Hematopoietic multipotent progenitor cell treated with erythropoietin and hydrocortisone succinate and interleukin-3 and kit ligand, for 17 days (in vitro differentiated cells): Measurements from ENCODE around the gene MAPK11.
A peak's percentile ranks its signal among the peaks of the same experiment; 100 is the strongest.

Experiments used
- DNase-seq: peaks from one replicate; pipeline ENCODE4 v3.0.0-alpha.2; 2015; ENCODE audit warnings: low spot score

Gene MAPK11

DNA sequence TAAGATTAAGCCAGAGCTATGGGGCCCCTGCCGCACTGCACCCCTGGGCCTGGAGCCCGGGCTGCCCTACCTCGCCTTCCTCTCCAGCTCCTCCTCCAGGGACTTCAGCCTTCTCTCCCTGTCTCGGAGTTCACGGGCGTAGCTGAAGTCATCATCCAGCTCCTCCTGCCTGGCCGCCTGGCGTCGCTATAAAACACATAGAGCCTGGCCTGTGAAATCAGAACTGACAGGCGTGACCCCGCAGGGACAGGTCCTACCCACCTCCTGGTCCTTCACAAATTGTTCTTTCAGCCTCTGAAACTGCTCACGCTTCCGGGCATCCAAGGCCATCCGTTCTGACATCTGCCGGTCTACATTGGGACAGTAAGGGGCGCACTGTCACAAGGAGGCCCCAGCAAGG lies 46.1 kb downstream of the MAPK11 start:
- DNase-seq: no peak

DNA sequence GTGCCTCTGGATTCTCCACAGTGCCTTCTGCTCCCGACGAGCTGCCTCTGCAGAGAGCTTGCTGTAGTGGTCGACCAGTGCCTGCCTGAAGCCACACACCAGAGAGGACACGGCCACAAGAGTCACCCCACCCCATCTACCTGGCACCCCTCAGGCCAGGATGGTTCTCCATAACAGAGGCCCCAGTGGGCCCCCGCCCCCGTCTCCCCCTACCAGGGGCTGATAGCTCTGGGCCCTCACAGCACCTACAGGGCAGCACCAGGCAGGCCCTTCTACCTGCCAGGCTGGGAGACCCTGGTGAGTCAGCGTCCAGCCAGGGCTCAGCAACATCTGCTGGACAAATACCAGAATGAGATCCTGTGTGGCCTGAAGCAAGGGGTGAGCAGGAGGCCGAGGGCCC lies 47.7 kb downstream of the MAPK11 start:
- DNase-seq: no peak

DNA sequence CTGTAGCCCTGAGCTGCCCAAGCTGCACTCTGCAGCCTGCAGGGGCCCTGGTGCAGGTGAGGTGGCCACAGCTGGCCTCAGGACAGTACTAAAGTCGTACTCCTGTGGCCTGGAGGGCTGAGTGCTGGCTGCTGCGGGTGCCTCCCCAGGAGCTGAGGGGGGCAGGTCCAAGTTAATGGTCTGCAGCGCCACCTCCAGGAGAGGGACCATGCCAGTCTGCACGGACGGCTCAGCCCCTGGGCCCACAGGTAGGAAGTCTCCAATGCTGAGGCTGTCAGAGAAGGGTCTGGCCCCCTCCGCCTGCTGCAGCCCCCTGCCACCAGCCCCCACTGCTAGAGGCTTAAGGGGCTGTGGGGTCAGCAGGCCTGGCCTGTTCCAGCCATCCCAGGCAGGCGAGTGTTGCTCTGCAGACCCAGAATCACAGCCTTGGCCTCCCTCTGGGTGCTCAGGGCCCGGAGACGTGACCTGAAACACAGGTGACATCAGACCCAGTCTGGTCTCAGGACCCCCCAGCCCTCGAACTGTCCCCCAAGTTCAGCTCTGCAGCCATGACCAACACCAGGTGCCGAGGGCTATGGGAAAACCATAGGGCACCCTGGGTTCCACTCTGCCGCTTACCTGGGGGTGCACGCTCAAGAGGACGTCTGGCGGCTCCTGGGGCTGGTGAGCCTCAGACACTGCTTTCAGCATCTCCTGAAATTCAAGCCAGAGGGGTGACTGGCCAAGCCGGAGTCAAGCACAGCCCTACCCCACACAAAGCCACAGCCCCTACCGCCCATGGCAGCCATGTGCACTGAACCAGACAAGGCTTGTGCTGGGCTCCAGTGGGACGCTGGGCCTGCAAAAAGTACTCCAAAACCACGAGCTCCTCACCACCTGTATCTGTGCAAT lies 48.5 kb downstream of the MAPK11 start:
- DNase-seq: no peak

DNA sequence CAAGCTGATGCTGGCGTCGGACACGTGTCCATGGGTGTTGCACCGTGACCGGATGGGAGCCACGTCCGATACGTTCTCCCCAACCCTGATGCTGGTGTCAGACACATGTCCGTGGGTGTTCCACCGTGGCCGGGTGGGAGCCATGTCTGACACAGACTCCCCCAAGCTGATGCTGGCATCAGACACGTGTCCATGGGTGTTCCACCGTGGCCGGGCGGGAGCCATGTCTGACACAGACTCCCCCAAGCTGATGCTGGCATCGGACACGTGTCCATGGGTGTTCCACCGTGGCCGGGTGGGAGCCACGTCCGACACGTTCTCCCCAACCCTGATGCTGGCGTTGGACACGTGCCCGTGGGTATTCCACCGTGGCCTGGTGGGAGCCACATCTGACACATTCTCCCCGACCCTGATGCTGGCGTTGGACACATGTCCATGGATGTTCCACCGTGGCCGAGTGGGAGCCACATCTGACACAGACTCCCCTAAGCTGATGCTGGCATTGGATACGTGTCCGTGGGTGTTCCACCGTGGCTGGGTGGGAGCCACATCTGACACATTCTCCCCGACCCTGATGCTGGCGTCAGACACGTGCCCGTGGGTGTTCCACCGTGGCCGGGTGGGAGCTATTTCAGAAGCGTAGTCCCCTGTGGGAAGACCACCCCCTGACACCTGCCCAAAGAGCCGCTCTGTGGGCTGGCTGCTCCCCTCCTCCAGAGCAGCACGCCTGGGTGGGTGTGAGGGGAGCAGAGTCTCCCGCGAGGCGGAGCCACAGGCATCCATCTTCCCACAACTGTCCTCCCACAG lies 49.4 kb downstream of the MAPK11 start:
- no peak for DNase-seq

DNA sequence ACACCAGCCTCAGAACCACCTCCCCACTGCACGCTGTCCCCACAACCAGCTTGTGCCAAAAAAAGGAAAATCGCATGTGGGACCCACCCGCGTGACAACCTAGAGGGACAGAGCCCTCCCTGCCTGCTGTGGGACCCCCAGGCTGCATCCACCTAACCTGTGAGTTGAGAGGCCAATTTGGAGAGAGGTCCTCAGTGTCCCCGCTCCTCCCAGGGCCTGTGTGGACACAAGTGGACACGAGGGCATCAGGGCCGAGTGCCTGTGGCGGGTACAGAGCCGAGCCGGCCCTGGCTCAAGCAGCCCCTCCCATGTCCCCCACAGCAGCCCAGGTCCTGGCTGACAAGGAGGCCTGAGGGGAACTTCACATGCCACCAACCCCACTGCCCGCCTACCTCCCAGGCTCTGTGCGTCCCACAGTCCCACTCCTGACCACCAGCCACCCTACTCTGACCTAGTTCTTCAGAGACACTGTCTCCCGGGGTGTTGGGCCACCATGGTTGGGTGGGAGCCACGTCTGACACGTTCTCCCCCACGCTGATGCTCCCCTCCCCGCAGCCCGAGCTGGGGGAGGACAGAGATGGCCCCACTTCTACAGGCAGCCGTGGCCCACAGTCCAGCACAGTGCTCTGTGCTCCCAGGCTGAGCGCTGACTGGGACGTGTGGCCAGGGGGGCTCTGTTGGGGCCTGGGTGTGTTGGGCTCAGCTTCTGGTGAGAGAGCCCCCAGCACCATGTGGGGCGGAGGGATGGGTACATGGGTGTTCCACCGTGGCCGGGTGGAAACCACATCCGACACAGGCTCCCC lies 50.2 kb downstream of the MAPK11 start:
- DNase-seq: no peak

DNA sequence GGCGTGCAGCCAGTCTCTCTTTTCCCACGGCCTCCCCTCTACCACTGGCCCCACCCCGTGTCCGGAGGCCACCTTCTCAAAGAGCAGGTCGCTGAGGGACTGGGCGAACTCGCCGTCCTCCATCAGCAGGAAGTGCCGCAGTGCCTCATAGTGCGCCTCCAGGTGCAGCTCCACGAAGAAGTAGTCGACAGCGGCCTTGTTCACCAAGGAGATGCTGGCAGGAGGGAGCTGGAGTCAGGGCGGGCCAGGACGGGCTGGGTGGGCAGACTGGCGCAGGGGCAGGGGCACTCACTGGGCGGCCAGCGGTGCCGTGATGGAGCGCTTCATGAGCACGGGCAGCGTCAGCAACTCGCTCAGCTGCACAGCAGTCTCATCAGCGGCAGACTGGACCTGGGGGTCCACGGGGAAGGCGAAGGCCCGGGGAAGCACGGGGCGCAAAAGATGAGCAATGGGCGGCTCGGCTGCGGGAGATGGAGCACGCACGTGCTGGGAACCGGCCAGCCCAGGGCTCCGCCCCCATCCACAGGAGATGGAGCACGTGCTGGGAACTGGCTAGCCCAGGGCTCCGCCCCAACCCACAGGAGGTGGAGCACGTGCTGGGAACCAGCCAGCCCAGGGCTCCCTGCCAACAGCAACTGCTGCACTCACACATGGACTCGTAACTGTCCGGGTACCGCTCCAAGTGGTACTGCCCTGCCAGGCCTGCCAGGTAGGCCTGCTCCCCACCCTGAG lies 51.0 kb downstream of the MAPK11 start:
- DNase-seq: peak; percentile 74

DNA sequence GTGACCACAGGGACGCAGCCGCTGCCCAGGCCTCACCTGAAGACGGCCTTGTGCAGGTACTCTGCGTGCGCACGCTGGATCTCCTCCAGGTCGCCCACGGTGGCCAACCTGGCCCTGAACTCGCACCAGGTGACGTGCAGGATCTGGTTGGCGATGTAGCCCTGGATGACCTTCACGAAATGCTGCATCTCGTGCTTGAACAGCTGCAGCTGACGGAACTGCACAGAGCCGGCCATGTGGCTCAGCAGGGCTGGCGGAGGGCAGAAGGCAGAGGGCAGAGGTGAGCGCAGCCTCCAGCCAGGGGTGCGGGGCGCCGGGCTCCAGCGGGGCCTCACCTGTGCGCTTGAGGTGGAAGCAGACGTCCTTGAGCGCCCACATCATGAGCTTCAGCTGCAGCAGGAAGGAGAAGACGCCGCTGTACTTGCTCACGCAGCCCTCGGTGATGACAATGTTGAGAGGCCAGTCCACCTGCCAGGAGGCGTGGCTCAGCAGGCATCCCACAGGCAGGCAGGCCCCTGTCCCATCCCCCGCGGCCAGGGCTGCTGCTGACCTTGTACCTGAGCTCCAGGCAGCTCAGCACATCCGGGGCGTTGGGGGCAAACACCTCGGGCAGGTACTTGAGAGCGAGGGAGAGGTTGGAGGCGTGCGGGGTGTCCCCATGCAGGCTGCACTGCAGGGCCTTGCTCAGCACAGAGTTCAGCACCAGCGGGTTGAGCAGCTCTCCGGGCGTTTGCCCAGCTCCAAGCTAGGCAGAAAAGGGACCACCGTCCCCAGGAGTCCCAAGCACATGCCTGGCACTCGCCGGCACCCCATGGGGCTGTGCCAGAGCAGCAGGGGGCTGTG lies 51.8 kb downstream of the MAPK11 start:
- DNase-seq: no peak

DNA sequence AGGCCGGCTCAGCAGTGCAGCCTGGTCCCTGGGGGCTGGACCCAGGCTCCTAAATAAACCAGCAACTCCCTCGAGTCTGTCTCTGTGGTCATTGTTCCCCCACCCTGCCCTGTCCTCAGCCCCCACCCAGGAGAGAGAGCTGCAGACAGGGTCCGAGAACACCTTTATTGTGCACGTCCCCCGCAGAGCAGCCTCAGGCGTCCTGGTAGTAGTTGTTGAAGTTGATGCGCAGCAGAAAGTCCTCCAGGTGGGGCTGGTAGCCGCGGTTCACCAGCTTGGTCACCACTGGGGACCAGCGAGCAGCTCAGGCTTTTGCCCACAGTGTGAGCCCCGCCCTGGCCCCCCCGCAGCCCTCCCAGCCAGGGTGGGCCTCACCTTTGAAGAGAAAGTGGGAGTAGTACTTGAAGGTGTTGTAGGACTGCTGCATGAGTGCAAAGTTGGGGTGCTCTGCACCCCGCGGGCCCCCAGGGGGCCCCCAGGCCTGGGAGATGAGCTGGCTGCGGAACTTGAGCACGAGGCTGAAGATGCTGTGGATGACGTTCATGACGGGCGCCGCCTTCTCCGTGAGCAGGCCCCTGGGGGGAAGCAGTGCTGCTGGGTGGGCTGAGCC lies 52.5 kb downstream of the MAPK11 start:
- DNase-seq: no peak

DNA sequence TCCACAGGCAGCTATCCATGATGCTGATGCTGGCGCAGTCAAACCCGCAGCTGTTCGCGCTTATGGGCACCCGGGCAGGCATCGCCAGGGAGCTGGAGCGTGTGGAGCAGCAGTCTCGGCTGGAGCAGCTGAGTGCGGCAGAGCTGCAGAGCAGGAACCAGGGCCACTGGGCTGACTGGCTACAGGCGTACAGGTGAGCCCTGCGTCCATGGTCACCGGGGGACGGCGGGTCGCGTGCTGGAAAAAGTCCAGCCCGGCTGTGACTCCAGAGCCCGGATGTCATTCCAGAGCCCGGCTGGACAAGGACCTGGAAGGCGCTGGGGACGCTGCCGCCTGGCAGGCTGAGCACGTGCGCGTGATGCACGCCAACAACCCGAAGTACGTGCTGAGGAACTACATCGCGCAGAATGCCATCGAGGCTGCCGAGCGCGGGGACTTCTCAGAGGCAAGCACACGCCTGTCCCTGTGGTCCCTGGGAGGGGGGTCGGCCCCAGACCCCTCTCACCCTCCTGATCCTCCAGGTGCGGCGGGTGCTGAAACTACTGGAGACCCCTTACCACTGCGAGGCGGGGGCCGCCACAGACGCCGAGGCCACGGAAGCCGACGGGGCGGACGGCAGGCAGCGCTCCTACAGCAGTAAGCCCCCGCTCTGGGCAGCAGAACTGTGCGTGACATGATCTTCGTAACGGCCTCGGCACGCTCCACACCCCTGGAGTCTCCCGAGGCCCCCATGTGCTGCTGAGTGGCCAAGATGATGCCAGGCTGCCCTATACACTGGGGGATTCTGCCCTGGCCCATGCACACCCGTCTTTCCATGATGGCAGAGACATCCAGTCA lies 53.3 kb downstream of the MAPK11 start:
- DNase-seq: no peak

DNA sequence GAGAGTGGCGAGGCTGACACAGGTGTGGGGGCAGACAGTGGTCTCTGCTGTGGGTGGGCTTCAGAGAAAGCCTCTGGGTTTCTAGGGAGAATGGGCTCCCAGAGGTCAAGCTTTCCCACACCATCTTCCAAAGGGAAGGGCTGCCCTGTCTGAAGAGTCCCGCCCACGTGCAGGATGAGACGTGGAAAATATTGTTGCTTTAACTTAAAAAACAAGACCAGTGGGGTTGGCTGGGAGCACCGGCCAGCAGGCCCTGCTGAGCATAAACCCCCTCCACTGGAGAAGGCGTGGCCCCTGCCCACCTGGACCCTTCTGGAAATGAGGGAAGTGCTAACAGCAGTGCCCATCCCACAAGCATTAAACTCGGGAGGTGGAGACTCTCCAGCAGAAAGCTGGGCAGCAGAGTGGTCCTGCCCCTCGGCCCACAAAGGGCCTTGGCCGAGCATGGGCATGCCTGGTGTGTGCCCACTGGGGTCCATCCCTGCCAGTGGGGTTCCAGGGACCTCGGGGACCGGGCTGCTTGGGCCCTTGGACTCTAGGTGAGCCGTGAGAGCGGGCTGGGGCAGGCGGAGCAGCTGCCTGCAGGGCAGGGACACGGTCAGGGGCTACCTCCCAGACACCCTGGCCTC lies 54.0 kb downstream of the MAPK11 start:
- no peak for DNase-seq

DNA sequence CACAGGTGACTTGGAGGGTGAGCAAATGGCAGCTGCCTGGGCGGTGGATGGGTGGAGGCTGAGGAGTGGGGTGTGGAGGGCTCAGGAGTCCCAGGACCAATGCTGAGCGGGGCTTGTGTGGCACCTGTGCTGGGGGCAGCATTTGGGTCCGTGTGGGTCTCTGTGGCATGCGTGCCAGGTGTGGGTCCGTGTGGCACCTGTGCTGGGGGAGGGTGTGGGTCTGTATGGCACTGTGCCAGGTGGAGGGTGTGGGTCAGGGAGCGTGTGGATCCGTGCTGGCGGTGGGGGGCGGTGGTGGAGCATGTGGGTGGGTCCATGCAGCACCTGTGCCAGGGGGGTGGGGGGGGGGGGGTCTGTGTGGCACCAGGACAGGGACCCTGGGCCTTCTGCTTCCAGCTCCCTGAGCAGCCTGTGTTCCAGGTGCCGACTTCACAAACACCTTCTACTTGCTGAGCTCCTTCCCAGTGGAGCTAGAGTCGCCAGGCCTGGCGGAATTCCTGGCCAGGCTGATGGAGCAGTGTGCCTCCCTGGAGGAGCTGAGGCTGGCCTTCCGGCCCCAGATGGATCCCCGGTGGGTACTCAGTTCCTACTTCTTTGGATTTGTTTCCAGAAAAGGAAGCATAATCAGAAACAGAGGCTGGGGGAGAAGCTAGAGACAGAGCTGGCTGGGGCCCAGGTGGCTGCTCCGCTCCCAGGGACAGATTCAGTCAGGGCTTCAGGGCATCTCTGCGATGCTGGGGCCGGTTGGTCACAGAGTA lies 54.7 kb downstream of the MAPK11 start:
- no peak for DNase-seq
